ENCODE measurements around the gene ZNF624. TPM values are rescaled to one million over a fixed set of nuclear protein-coding genes. Genes with fewer than 3 reads are reported as not detected.
"Not testable (repeated sequence)": the region's sequence is repeated elsewhere in the genome, so short reads cannot be mapped to it uniquely, and the experiment has no call there.

ZNF624 gene
- 10 to 100 TPM in 1 of 2 donors, 1 to 10 TPM in 1; 5.3 to 11.7 TPM for total RNA-seq
- polyA plus RNA-seq, result 1 to 10 TPM; 1.2 to 1.3 TPM
- long read RNA-seq, donor 1, full-length matches to known transcripts, result 7 of 7 reads
- long read RNA-seq, donor 1, partial matches to known transcripts, result 0 of 7 reads
- long read RNA-seq, donor 1, other reads (novel, unspliced or antisense), result 0 of 7 reads
- long read RNA-seq, donor 2, result 0 reads
- long read RNA-seq, donor 3, full-length matches to known transcripts, result 2 of 2 reads
- long read RNA-seq, donor 3, partial matches to known transcripts, result 0 of 2 reads
- long read RNA-seq, donor 3, other reads (novel, unspliced or antisense), result 0 of 2 reads
- long read RNA-seq, donor 4, full-length matches to known transcripts, result 9 of 9 reads
- long read RNA-seq, donor 4, partial matches to known transcripts, result 0 of 9 reads
- long read RNA-seq, donor 4, other reads (novel, unspliced or antisense), result 0 of 9 reads
- long read RNA-seq, donor 5, full-length matches to known transcripts, result 13 of 13 reads
- long read RNA-seq, donor 5, partial matches to known transcripts, result 0 of 13 reads
- long read RNA-seq, donor 5, other reads (novel, unspliced or antisense), result 0 of 13 reads

DNA sequence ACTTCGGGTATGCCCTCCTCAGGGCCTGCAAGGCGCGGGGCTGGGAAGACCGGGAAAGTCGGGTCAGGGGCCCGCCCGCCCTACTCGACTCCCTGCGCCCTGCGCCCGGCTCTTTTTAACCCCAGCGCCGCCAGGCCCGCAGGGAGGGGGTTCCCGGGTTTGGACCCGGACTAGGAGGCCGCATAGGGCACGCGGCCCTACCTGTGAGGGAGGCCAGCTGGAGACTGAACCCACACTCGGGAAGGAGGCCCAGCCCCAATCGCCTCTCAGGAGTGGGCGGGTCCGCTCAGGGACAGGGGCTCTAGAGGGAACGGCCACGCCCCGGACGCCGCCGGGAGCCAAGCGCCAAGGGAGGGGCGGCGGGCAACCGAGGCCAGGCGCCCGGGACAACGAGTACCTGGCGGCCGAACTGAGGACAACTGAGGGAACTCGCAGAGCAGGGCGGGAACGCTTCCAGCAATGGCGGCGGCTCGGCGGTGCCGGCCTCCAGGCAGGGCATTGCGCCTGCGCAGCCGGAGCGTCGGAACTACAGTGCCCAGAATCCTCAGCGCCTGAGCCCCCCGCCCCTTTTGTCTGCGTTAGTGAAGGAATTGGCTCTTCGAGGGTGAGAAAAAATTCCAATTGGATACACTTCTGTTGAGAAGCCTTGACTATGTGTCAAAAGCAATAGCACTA, at the start of gene ZNF624:
TSS of gene ZNF624 (minus strand) at position 484 of the 675 bp plus-strand sequence.
- Histone ChIP-seq H3K36me3 (ENCODE audit: control insufficient read depth in 4 of 4, insufficient read depth in 4 of 4, low read length in 4 of 4) (no peaks in the 10 kb centered on the region), H3K4me3 (peak within 1 kb of the TSS; percentile 87), H3K27me3 (ENCODE audit: control insufficient read depth in 3 of 3, insufficient read depth in 3 of 3, low read length in 2 of 3) (peaks cover 0 to 5% (median 0%) of the 10 kb centered on the region in 3 donors), H3K27ac (ENCODE audit: low read depth in 1 of 2, low read length in 1 of 2) (peak within 1 kb of the TSS; percentile 91 to 97), H3K9me3 (ENCODE audit: control insufficient read depth in 4 of 4, insufficient read depth in 3 of 4, low read length in 3 of 4) (no peaks in the 10 kb centered on the region), H3K4me1 (ENCODE audit: control insufficient read depth in 5 of 5, insufficient read depth in 5 of 5, low read length in 5 of 5) (peaks cover 0 to 12% (median 3%) of the 10 kb centered on the region in 5 donors), H3K9ac (ENCODE audit: insufficient read depth in 1 of 2, low read length in 2 of 2) (peak within 1 kb of the TSS; percentile 70 to 74)
- TF ChIP-seq, protein P1, sequence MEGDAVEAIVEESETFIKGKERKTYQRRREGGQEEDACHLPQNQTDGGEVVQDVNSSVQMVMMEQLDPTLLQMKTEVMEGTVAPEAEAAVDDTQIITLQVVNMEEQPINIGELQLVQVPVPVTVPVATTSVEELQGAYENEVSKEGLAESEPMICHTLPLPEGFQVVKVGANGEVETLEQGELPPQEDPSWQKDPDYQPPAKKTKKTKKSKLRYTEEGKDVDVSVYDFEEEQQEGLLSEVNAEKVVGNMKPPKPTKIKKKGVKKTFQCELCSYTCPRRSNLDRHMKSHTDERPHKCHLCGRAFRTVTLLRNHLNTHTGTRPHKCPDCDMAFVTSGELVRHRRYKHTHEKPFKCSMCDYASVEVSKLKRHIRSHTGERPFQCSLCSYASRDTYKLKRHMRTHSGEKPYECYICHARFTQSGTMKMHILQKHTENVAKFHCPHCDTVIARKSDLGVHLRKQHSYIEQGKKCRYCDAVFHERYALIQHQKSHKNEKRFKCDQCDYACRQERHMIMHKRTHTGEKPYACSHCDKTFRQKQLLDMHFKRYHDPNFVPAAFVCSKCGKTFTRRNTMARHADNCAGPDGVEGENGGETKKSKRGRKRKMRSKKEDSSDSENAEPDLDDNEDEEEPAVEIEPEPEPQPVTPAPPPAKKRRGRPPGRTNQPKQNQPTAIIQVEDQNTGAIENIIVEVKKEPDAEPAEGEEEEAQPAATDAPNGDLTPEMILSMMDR (IDR thresholded peaks at IDR 0.05; ENCODE audit: control extremely low read depth, extremely low read depth), result no peak
- ATAC-seq (ENCODE audit: insufficient read depth, low FRiP score) (peak; percentile 92), DNase-seq (peak; percentile 95 to 96 (median 95))
- 0 to 1% methylated on average over 52 to 55 of the region's 55 CpGs for WGBS, 2 donors

DNA sequence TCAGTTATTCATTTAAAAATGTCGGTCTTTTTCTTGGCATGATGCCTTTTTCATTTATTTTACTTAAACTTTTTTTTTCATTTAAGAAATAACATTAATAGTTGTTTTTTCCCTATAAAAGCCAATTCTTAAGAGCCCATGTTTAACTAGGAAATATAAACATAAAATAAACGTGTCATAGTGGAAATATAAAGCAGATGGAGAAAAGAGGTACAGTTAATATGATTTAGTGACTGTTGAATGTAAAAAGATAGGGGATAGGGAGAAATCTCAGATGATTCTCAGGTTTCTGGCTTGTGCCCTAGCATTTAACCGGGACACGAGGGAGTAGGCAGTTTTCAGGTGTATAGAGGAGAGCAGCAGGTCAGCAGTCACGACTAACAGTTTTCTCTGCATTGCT, 44.0 kb upstream of the ZNF624 start:
- not testable (repeated sequence) for H3K27me3 ChIP-seq (ENCODE audit: control insufficient read depth in 3 of 3, insufficient read depth in 3 of 3, low read length in 2 of 3); H3K9me3 ChIP-seq (ENCODE audit: control insufficient read depth in 4 of 4, insufficient read depth in 3 of 4, low read length in 3 of 4); H3K36me3 ChIP-seq (ENCODE audit: control insufficient read depth in 4 of 4, insufficient read depth in 4 of 4, low read length in 4 of 4); H3K27ac ChIP-seq (ENCODE audit: low read depth in 1 of 2, low read length in 1 of 2); ATAC-seq (ENCODE audit: insufficient read depth, low FRiP score); H3K9ac ChIP-seq (ENCODE audit: insufficient read depth in 1 of 2, low read length in 2 of 2); H3K4me3 ChIP-seq; H3K4me1 ChIP-seq (ENCODE audit: control insufficient read depth in 5 of 5, insufficient read depth in 5 of 5, low read length in 5 of 5); DNase-seq
- WGBS, 2 donors, result 72 to 81% methylated on average over 5 of the region's 5 CpGs

DNA sequence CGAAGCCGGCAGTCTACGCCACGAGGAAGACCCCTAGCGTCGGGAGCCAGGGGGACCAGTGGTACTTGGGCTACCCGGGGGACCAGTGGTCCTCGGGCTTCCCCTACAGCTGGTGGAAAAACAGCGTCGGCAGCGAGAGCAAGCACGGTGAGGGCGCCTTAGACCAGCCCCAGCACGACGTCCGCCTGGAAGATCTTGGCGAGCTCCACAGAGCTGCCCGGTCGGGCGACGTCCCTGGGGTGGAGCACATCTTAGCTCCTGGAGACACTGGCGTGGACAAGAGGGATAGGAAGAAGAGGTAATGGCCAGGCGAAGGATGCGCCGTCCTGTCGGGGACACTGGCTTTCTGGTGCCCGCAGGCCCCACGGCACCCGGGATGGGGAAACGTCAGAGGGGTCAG, 36.8 kb upstream of the ZNF624 start:
- H3K9ac ChIP-seq (ENCODE audit: insufficient read depth in 1 of 2, low read length in 2 of 2); H3K36me3 ChIP-seq (ENCODE audit: control insufficient read depth in 4 of 4, insufficient read depth in 4 of 4, low read length in 4 of 4); H3K4me3 ChIP-seq; H3K27ac ChIP-seq (ENCODE audit: low read depth in 1 of 2, low read length in 1 of 2); H3K4me1 ChIP-seq (ENCODE audit: control insufficient read depth in 5 of 5, insufficient read depth in 5 of 5, low read length in 5 of 5); ATAC-seq (ENCODE audit: insufficient read depth, low FRiP score); H3K9me3 ChIP-seq (ENCODE audit: control insufficient read depth in 4 of 4, insufficient read depth in 3 of 4, low read length in 3 of 4); DNase-seq; H3K27me3 ChIP-seq (ENCODE audit: control insufficient read depth in 3 of 3, insufficient read depth in 3 of 3, low read length in 2 of 3): not testable (repeated sequence)
- WGBS, 2 donors, result 79 to 91% methylated on average over 19 to 30 of the region's 30 CpGs

DNA sequence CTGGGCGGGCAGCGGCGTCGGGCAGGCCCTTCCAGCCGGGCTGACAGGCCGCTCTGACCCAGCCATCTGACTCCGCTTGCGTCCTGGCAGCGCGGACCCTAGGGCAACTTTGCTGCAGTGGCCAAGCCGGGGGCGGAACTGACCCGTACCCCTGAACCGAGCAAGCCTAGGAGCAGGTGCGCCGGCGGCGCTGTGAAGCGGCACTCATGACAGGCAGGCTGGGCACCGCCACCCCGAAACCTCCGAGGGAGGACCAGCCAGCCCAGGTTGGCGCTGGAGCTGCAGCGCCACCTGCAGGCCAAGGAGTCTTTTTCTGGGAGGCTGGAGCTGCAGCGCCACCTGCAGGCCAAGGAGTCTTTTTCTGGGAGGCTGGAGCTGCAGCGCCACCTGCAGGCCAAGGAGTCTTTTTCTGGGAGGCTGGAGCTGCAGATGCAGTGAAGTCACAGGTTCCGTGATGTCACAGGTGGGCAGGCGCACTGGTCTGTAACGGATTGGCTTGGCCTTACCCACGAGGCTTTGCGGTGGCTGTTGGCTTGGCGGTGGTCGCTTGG, 36.2 kb upstream of the ZNF624 start, which contains the start of gene CCDC144A:
TSS of gene CCDC144A (plus strand) at position 511 of the 551 bp plus-strand sequence. CDS start 160 bp downstream, outside the sequence.
- H3K27ac ChIP-seq (ENCODE audit: low read depth in 1 of 2, low read length in 1 of 2); H3K9me3 ChIP-seq (ENCODE audit: control insufficient read depth in 4 of 4, insufficient read depth in 3 of 4, low read length in 3 of 4); H3K27me3 ChIP-seq (ENCODE audit: control insufficient read depth in 3 of 3, insufficient read depth in 3 of 3, low read length in 2 of 3); ATAC-seq (ENCODE audit: insufficient read depth, low FRiP score); H3K4me3 ChIP-seq; H3K36me3 ChIP-seq (ENCODE audit: control insufficient read depth in 4 of 4, insufficient read depth in 4 of 4, low read length in 4 of 4); DNase-seq; H3K4me1 ChIP-seq (ENCODE audit: control insufficient read depth in 5 of 5, insufficient read depth in 5 of 5, low read length in 5 of 5); H3K9ac ChIP-seq (ENCODE audit: insufficient read depth in 1 of 2, low read length in 2 of 2): not testable (repeated sequence)
- 59 to 68% methylated on average over 22 to 29 of the region's 33 CpGs for WGBS, 2 donors

DNA sequence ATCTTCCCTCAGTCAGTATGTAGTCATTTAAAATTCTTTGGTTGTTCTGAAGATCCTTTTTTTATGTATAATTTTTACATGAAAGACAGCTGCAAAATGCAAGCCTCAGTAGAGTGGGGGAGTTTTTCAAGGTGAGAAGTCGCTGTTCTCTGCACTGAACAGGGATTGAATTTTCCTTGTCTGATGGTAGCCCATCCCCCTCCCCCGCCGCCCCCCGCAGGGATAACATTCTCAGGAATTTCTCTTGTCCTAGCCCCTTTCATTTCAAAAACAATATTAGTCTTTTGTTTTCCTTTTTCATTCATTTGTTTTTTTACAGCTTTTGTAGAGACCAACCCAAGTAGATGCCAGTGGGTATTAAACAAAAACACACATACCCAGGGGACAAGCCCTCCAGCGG, 33.5 kb upstream of the ZNF624 start:
- H3K4me3 ChIP-seq; H3K9ac ChIP-seq (ENCODE audit: insufficient read depth in 1 of 2, low read length in 2 of 2); H3K4me1 ChIP-seq (ENCODE audit: control insufficient read depth in 5 of 5, insufficient read depth in 5 of 5, low read length in 5 of 5); DNase-seq; H3K9me3 ChIP-seq (ENCODE audit: control insufficient read depth in 4 of 4, insufficient read depth in 3 of 4, low read length in 3 of 4); H3K36me3 ChIP-seq (ENCODE audit: control insufficient read depth in 4 of 4, insufficient read depth in 4 of 4, low read length in 4 of 4); H3K27ac ChIP-seq (ENCODE audit: low read depth in 1 of 2, low read length in 1 of 2); ATAC-seq (ENCODE audit: insufficient read depth, low FRiP score); H3K27me3 ChIP-seq (ENCODE audit: control insufficient read depth in 3 of 3, insufficient read depth in 3 of 3, low read length in 2 of 3): not testable (repeated sequence)
- 58 to 62% methylated on average over 5 of the region's 5 CpGs for WGBS, 2 donors

DNA sequence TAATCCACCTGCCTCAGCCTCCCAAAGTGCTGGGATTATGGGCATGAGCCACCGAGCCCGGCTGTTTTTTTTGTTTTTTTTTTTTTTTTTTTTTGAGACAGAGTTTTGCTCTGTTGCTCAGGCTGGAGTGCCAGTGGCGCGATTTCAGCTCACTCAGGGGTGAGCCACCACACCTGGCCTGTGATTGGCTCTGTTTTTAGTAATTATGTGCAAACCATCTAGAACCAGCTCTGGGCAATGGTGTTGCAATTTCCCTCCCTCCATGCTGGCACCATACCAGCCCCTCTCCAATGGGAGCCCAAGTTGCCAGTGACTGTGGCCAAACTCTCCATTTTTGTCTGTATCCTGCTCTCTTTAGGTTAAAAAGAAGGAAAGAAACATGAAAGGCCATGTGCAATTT, 32.4 kb upstream of the ZNF624 start:
- H3K4me1 ChIP-seq (ENCODE audit: control insufficient read depth in 5 of 5, insufficient read depth in 5 of 5, low read length in 5 of 5); H3K9me3 ChIP-seq (ENCODE audit: control insufficient read depth in 4 of 4, insufficient read depth in 3 of 4, low read length in 3 of 4); H3K27ac ChIP-seq (ENCODE audit: low read depth in 1 of 2, low read length in 1 of 2); ATAC-seq (ENCODE audit: insufficient read depth, low FRiP score); H3K9ac ChIP-seq (ENCODE audit: insufficient read depth in 1 of 2, low read length in 2 of 2); H3K36me3 ChIP-seq (ENCODE audit: control insufficient read depth in 4 of 4, insufficient read depth in 4 of 4, low read length in 4 of 4); H3K4me3 ChIP-seq; DNase-seq: not testable (repeated sequence)
- WGBS, 2 donors, result 67 to 77% methylated on average over 1 to 4 of the region's 4 CpGs
- peaks cover 0 to 15% (median 9%) of the 10 kb centered on the region in 3 donors for H3K27me3 ChIP-seq (ENCODE audit: control insufficient read depth in 3 of 3, insufficient read depth in 3 of 3, low read length in 2 of 3)
